PFSK-1 (cell line): Measurements from ENCODE around the gene PDE6D.

Experiments
- FOXP2 ChIP-seq: optimal IDR thresholded peaks from 2 replicates; pipeline ENCODE3; 2011; ENCODE audit warnings: borderline replicate concordance, control low read depth, inconsistent platforms; ENCODE audit not compliant: insufficient read depth; ENCODE audit errors: extremely low read length, extremely low read depth
- POLR2AphosphoS5 ChIP-seq: IDR thresholded peaks from 2 replicates; pipeline ENCODE4 v1.6.1; 2012; ENCODE audit warnings: low read depth, mild to moderate bottlenecking, control low read depth, low read length, moderate library complexity
- SIN3A ChIP-seq: IDR thresholded peaks from 2 replicates; pipeline ENCODE4 v1.6.1; 2012; ENCODE audit warnings: mild to moderate bottlenecking, low read length, moderate library complexity, borderline replicate concordance; ENCODE audit not compliant: insufficient read depth
- TAF1 ChIP-seq: IDR thresholded peaks from 2 replicates; pipeline ENCODE4 v1.6.1; 2012; ENCODE audit warnings: low read length, control low read depth, borderline replicate concordance; ENCODE audit not compliant: insufficient read depth

- no peak for TF ChIP-seq TAF1
- TF ChIP-seq POLR2AphosphoS5, result no peak
- TF ChIP-seq SIN3A, result no peak
- TF ChIP-seq FOXP2, result no peak
Observed at GRCh38 chr2:231800493-231801091, 19.5 kb upstream of the PDE6D start.
